HG03432 (cell line): ENCODE results near the gene NEK6.

Experiments
- ATAC-seq: cut with Tn5 transposase; IDR thresholded peaks from one replicate; pipeline ENCODE4 v1.9.1; 2021; ENCODE audit warnings: mild to moderate bottlenecking, moderate library complexity; ENCODE audit not compliant: unreplicated experiment

NEK6 gene

DNA sequence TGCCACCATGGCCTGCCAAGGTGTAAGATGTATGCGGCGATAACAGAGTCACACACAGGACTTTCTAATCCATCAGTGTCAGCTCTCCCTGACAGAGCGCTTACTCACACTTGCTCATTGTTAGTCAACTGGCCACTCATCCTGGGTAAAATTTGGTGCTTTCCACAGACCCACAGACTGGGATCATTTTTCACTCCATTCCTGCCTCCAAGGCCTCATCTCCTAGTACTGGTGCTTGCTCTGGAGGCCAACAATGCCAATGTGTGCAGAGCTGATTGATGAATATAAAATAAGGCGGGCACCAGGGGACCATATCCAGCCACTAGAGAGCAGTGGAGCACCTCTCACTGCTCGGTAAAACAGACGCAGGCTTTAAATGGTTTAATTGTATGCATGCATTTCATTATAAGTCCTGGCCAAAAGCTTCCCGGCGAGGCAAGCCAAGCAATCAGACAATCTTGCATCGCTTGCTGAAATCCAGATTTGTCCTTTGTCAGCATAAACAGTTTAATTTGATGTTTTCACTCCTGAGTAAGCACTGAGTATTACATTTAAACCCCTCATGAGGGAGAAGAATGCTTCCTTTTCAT is 135.2 kb downstream of the NEK6 start:
- no peak for ATAC-seq

DNA sequence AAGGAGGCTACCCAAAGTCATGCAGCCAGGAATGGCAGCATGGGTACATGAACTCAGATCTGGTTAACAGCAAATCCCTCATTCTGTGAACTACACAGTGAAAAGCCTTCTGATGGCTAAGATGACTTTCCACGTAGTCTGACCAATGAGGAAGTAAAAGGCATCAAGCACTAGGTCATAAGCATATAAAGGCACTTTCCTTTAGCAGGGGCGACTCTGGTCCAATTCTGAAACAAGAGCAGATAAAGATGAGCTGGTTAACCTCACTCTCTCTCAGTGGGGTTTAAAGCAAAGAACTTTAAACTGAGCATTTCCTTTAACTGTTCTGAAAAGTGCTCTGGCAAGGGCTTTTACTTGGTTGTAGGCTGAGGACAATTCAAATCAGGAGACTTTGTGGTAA is 136.4 kb downstream of the NEK6 start:
- no peak for ATAC-seq

- no peak for ATAC-seq
These were observed 136.8 kb downstream of the NEK6 start for GRCh38 chr9:124394596-124394995.

- ATAC-seq = no peak
These were observed 138.1 kb downstream of the NEK6 start for GRCh38 chr9:124395826-124396225.

DNA sequence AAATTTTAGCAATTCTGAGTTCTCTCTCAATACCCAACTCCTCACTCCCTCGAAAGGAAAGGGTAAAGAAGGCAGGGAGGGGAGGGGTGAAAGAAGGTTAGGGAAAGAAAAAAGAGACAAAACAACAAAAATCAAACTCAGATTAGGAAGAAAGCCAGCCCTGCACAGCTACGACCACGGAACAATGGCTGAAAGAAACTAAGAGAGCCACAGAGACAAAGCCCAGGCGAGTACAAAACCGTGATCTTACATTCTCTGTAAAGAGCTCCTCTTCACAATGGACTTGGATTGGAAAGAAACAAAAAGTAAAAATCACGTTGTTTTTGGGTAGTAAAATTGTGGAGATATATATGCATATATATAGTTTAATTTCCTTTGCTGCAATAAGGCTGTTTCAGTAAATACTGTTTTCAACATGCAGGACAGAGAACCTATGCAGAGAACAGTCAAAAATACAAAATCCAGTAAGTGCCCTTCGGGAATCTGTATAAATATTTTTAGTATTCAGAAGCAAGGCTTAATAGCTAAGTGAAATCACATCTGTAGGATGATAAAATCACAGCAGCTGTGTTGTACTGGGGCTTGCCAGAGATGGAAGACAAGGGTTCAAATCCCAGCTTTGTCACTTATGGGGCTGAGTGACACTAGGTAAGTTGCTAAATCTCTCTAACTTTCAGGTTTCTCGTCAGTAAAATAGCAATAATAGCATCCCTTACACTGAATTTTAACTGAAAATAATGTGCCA is 140.6 kb downstream of the NEK6 start:
- ATAC-seq = no peak

- ATAC-seq = no peak
These were observed 141.7 kb downstream of the NEK6 start for GRCh38 chr9:124399323-124399967.

GRCh38 chr9:124399968-124400940 is 142.5 kb downstream of the NEK6 start:
- ATAC-seq = no peak
